Measurements from ENCODE around the gene USP17L18. TPM values are rescaled to one million over a fixed set of nuclear protein-coding genes. Genes with fewer than 3 reads are reported as not detected.
"Not testable (repeated sequence)": the region's sequence is repeated elsewhere in the genome, so short reads cannot be mapped to it uniquely, and the experiment has no call there.

USP17L18 gene
- total and polyA plus RNA-seq, 9 donors, result not detected

DNA sequence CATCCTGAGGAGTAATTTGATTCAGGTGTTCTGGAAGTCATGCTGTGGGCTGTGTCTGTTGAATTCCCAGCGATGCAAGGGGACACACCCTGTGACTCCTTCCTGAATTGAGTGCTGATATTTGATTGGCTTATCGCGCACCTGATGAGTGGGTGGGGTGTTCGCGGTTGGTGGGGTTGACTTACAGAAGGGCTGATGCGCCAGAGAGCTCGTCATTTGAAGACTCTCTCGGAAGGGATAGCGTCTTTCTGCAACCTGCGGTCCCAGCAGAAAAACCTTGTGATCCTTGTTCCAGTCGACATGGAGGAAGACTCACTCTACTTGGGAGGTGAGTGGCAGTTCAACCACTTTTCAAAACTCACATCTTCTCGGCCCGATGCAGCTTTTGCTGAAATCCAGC, 4.6 kb downstream of the USP17L18 start, which contains the start of gene USP17L19:
USP17L19 (plus strand) TSS at position 301 of the 400 bp plus-strand sequence; CDS start at position 301, 0 bp downstream.
- not testable (repeated sequence) for H3K9me3 ChIP-seq (replicated peaks; ENCODE audit: control insufficient read depth, low read depth, low read length); H3K4me1 ChIP-seq (ENCODE audit: control insufficient read depth, insufficient read depth, low read length); H3K27me3 ChIP-seq (ENCODE audit: control insufficient read depth, insufficient read depth, low read length); H3K36me3 ChIP-seq (ENCODE audit: control insufficient read depth, insufficient read depth, low read length); H3K4me3 ChIP-seq (ENCODE audit: low read length); H3K27ac ChIP-seq (ENCODE audit: low read length); DNase-seq
- no CpG with 5 or more reads among the region's 13 CpGs for WGBS (ENCODE audit: insufficient coverage)

DNA sequence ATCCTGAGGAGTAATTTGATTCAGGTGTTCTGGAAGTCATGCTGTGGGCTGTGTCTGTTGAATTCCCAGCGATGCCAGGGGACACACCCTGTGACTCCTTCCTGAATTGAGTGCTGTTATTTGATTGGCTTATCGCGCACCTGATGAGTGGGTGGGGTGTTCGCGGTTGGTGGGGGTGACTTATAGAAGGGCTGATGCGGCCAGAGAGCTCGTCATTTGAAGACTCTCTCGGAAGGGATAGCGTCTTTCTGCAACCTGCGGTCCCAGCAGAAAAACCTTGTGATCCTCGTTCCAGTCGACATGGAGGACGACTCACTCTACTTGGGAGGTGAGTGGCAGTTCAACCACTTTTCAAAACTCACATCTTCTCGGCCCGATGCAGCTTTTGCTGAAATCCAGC, 9.4 kb downstream of the USP17L18 start, which contains the start of gene USP17L20:
USP17L20 (plus strand) TSS at position 301 of the 400 bp plus-strand sequence; CDS start at position 301, 0 bp downstream.
- not testable (repeated sequence) for DNase-seq; H3K27me3 ChIP-seq (ENCODE audit: control insufficient read depth, insufficient read depth, low read length); H3K27ac ChIP-seq (ENCODE audit: low read length); H3K36me3 ChIP-seq (ENCODE audit: control insufficient read depth, insufficient read depth, low read length); H3K4me3 ChIP-seq (ENCODE audit: low read length); H3K9me3 ChIP-seq (replicated peaks; ENCODE audit: control insufficient read depth, low read depth, low read length); H3K4me1 ChIP-seq (ENCODE audit: control insufficient read depth, insufficient read depth, low read length)
- WGBS (ENCODE audit: insufficient coverage), result no CpG with 5 or more reads among the region's 15 CpGs

DNA sequence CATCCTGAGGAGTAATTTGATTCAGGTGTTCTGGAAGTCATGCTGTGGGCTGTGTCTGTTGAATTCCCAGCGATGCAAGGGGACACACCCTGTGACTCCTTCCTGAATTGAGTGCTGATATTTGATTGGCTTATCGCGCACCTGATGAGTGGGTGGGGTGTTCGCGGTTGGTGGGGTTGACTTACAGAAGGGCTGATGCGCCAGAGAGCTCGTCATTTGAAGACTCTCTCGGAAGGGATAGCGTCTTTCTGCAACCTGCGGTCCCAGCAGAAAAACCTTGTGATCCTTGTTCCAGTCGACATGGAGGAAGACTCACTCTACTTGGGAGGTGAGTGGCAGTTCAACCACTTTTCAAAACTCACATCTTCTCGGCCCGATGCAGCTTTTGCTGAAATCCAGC, 14.1 kb downstream of the USP17L18 start, which contains the start of gene USP17L21:
USP17L21 (plus strand) TSS at position 301 of the 400 bp plus-strand sequence; CDS start at position 301, 0 bp downstream.
- WGBS (ENCODE audit: insufficient coverage), result no CpG with 5 or more reads among the region's 13 CpGs

DNA sequence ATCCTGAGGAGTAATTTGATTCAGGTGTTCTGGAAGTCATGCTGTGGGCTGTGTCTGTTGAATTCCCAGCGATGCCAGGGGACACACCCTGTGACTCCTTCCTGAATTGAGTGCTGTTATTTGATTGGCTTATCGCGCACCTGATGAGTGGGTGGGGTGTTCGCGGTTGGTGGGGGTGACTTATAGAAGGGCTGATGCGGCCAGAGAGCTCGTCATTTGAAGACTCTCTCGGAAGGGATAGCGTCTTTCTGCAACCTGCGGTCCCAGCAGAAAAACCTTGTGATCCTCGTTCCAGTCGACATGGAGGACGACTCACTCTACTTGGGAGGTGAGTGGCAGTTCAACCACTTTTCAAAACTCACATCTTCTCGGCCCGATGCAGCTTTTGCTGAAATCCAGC, 18.9 kb downstream of the USP17L18 start, which contains the start of gene USP17L22:
USP17L22 (plus strand) TSS at position 301 of the 400 bp plus-strand sequence; CDS start at position 301, 0 bp downstream.
- H3K36me3 ChIP-seq (ENCODE audit: control insufficient read depth, insufficient read depth, low read length); H3K27ac ChIP-seq (ENCODE audit: low read length); H3K4me1 ChIP-seq (ENCODE audit: control insufficient read depth, insufficient read depth, low read length); H3K4me3 ChIP-seq (ENCODE audit: low read length); H3K27me3 ChIP-seq (ENCODE audit: control insufficient read depth, insufficient read depth, low read length); H3K9me3 ChIP-seq (replicated peaks; ENCODE audit: control insufficient read depth, low read depth, low read length); DNase-seq: not testable (repeated sequence)
- no CpG with 5 or more reads among the region's 15 CpGs for WGBS (ENCODE audit: insufficient coverage)

More for the DNA sequence above, 14.1 kb downstream of the USP17L18 start, which contains the start of gene USP17L21:
- H3K9me3 ChIP-seq (replicated peaks; ENCODE audit: control insufficient read depth, low read depth, low read length); H3K4me1 ChIP-seq (ENCODE audit: control insufficient read depth, insufficient read depth, low read length); H3K27ac ChIP-seq (ENCODE audit: low read length); H3K36me3 ChIP-seq (ENCODE audit: control insufficient read depth, insufficient read depth, low read length); DNase-seq; H3K27me3 ChIP-seq (ENCODE audit: control insufficient read depth, insufficient read depth, low read length); H3K4me3 ChIP-seq (ENCODE audit: low read length): not testable (repeated sequence)

DNA sequence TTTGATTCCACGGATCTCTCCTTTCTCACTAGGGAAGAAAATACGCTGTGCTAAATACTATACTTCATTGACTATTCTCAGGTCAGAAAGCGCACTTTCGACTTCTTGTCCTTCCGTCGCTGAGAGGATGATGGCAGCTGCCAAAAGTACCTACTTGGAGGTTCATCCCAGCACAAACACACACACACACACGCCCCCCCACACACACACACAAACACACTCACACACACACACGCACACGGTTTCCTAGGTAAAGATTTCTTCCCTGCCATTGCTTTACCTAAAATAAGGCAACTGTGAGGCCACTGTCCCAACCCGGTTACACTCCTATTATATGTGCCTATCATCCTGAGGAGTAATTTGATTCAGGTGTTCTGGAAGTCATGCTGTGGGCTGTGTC, 23.3 kb downstream of the USP17L18 start:
- H3K9me3 ChIP-seq (replicated peaks; ENCODE audit: control insufficient read depth, low read depth, low read length), result not testable (repeated sequence)

More for the DNA sequence above, 23.3 kb downstream of the USP17L18 start:
- not testable (repeated sequence) for H3K27me3 ChIP-seq (ENCODE audit: control insufficient read depth, insufficient read depth, low read length); H3K36me3 ChIP-seq (ENCODE audit: control insufficient read depth, insufficient read depth, low read length); H3K4me1 ChIP-seq (ENCODE audit: control insufficient read depth, insufficient read depth, low read length); H3K4me3 ChIP-seq (ENCODE audit: low read length); DNase-seq; H3K27ac ChIP-seq (ENCODE audit: low read length)
- WGBS (ENCODE audit: insufficient coverage), result no CpG with 5 or more reads among the region's 10 CpGs

Other genes with a start within 250 kb of the USP17L18 start
- gene FAM90A26, start 78.2 kb upstream of the USP17L18 start, total RNA-seq, result not detected
- gene FAM90A26, start 78.2 kb upstream of the USP17L18 start, polyA plus RNA-seq (ENCODE audit: insufficient read depth in 1 of 8, insufficient read length in 8 of 8, low replicate concordance in 1 of 8), result not detected
- gene USP17L10, start 38.0 kb upstream of the USP17L18 start, total RNA-seq, result not detected
- not detected for gene USP17L10, start 38.0 kb upstream of the USP17L18 start, polyA plus RNA-seq (ENCODE audit: insufficient read depth in 1 of 8, insufficient read length in 8 of 8, low replicate concordance in 1 of 8)
- not detected for gene USP17L11, start 33.2 kb upstream of the USP17L18 start, total RNA-seq
- gene USP17L11, start 33.2 kb upstream of the USP17L18 start, polyA plus RNA-seq (ENCODE audit: insufficient read depth in 1 of 8, insufficient read length in 8 of 8, low replicate concordance in 1 of 8), result not detected
- gene USP17L12, start 28.5 kb upstream of the USP17L18 start, total RNA-seq, result not detected
- gene USP17L12, start 28.5 kb upstream of the USP17L18 start, polyA plus RNA-seq (ENCODE audit: insufficient read depth in 1 of 8, insufficient read length in 8 of 8, low replicate concordance in 1 of 8), result not detected
- gene USP17L13, start 23.7 kb upstream of the USP17L18 start, total RNA-seq, result not detected
- not detected for gene USP17L13, start 23.7 kb upstream of the USP17L18 start, polyA plus RNA-seq (ENCODE audit: insufficient read depth in 1 of 8, insufficient read length in 8 of 8, low replicate concordance in 1 of 8)
- not detected for gene USP17L15, start 14.2 kb upstream of the USP17L18 start, total RNA-seq
- gene USP17L15, start 14.2 kb upstream of the USP17L18 start, polyA plus RNA-seq (ENCODE audit: insufficient read depth in 1 of 8, insufficient read length in 8 of 8, low replicate concordance in 1 of 8), result not detected
- not detected for gene USP17L17, start 4.8 kb upstream of the USP17L18 start, total RNA-seq
- not detected for gene USP17L17, start 4.8 kb upstream of the USP17L18 start, polyA plus RNA-seq (ENCODE audit: insufficient read depth in 1 of 8, insufficient read length in 8 of 8, low replicate concordance in 1 of 8)
- gene USP17L19, start 4.7 kb downstream of the USP17L18 start, total RNA-seq, result not detected
- not detected for gene USP17L19, start 4.7 kb downstream of the USP17L18 start, polyA plus RNA-seq (ENCODE audit: insufficient read depth in 1 of 8, insufficient read length in 8 of 8, low replicate concordance in 1 of 8)
- gene USP17L20, start 9.5 kb downstream of the USP17L18 start, total RNA-seq, result not detected
- not detected for gene USP17L20, start 9.5 kb downstream of the USP17L18 start, polyA plus RNA-seq (ENCODE audit: insufficient read depth in 1 of 8, insufficient read length in 8 of 8, low replicate concordance in 1 of 8)
- not detected for gene USP17L21, start 14.2 kb downstream of the USP17L18 start, total RNA-seq
- gene USP17L21, start 14.2 kb downstream of the USP17L18 start, polyA plus RNA-seq (ENCODE audit: insufficient read depth in 1 of 8, insufficient read length in 8 of 8, low replicate concordance in 1 of 8), result not detected
- not detected for gene USP17L22, start 19.0 kb downstream of the USP17L18 start, total RNA-seq
- not detected for gene USP17L22, start 19.0 kb downstream of the USP17L18 start, polyA plus RNA-seq (ENCODE audit: insufficient read depth in 1 of 8, insufficient read length in 8 of 8, low replicate concordance in 1 of 8)
- not detected for gene USP17L24, start 76.5 kb downstream of the USP17L18 start, total RNA-seq
- not detected for gene USP17L24, start 76.5 kb downstream of the USP17L18 start, polyA plus RNA-seq (ENCODE audit: insufficient read depth in 1 of 8, insufficient read length in 8 of 8, low replicate concordance in 1 of 8)
- gene USP17L25, start 81.3 kb downstream of the USP17L18 start, total RNA-seq, result not detected
- gene USP17L25, start 81.3 kb downstream of the USP17L18 start, polyA plus RNA-seq (ENCODE audit: insufficient read depth in 1 of 8, insufficient read length in 8 of 8, low replicate concordance in 1 of 8), result not detected
- not detected for gene USP17L26, start 86.0 kb downstream of the USP17L18 start, total RNA-seq
- gene USP17L26, start 86.0 kb downstream of the USP17L18 start, polyA plus RNA-seq (ENCODE audit: insufficient read depth in 1 of 8, insufficient read length in 8 of 8, low replicate concordance in 1 of 8), result not detected
- gene USP17L5, start 90.8 kb downstream of the USP17L18 start, total RNA-seq, result not detected
- gene USP17L5, start 90.8 kb downstream of the USP17L18 start, polyA plus RNA-seq (ENCODE audit: insufficient read depth in 1 of 8, insufficient read length in 8 of 8, low replicate concordance in 1 of 8), result not detected
- not detected for gene USP17L27, start 95.5 kb downstream of the USP17L18 start, total RNA-seq
- gene USP17L27, start 95.5 kb downstream of the USP17L18 start, polyA plus RNA-seq (ENCODE audit: insufficient read depth in 1 of 8, insufficient read length in 8 of 8, low replicate concordance in 1 of 8), result not detected
- not detected for gene USP17L28, start 100.3 kb downstream of the USP17L18 start, total RNA-seq
- not detected for gene USP17L28, start 100.3 kb downstream of the USP17L18 start, polyA plus RNA-seq (ENCODE audit: insufficient read depth in 1 of 8, insufficient read length in 8 of 8, low replicate concordance in 1 of 8)
- gene USP17L29, start 105.0 kb downstream of the USP17L18 start, total RNA-seq, result not detected
- not detected for gene USP17L29, start 105.0 kb downstream of the USP17L18 start, polyA plus RNA-seq (ENCODE audit: insufficient read depth in 1 of 8, insufficient read length in 8 of 8, low replicate concordance in 1 of 8)
- gene USP17L30, start 114.5 kb downstream of the USP17L18 start, total RNA-seq, result not detected
- not detected for gene USP17L30, start 114.5 kb downstream of the USP17L18 start, polyA plus RNA-seq (ENCODE audit: insufficient read depth in 1 of 8, insufficient read length in 8 of 8, low replicate concordance in 1 of 8)
- not detected for gene DEFB131A, start 195.8 kb downstream of the USP17L18 start, total RNA-seq
- not detected for gene DEFB131A, start 195.8 kb downstream of the USP17L18 start, polyA plus RNA-seq (ENCODE audit: insufficient read depth in 1 of 8, insufficient read length in 8 of 8, low replicate concordance in 1 of 8)